ENCODE measurements around the gene PADI4.

PADI4 gene

DNA sequence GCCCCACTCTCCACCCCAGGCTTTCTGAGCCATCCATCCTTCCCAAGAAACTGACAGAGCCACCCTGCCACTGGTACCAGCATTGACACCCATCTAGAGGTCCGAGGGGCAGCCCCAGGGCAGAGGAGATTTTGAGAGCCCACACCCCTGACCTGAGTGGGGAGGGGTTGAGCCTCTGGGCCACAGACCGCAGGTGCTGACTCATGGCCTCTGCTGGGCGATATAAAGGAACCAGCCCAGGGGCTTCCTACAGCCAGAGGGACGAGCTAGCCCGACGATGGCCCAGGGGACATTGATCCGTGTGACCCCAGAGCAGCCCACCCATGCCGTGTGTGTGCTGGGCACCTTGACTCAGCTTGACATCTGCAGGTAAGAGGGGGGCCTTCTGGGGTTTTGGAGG lies at the start of gene PADI4:
TSS of gene PADI4 (plus strand) at position 252 of the 400 bp plus-strand sequence. CDS start at position 278, 26 bp downstream.
- DNase-seq (no peak), ATAC-seq (no peak)

DNA sequence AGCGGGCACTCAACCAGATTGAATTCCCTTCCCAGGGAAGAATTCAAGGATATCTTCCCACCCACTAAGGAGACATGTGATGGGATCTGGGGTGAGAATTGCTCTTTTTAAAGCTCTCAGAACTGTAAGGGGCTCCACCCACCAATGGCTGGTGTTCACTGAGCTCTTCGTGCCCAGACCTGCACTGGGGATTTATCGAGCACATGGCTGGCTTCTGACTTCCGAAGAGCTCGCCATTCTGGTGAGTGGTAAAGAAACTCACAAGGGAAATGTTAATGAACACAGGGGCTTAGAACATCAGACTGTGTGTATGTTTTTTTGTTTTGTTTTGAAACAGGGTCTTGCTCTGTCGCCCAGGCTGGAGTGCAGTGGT lies 49.3 kb upstream of the PADI4 start:
- ATAC-seq, result no peak
- DNase-seq, result no peak

GRCh38 chr1:17259233-17259873 lies 48.6 kb upstream of the PADI4 start:
- ATAC-seq (no peak), DNase-seq (no peak)

DNA sequence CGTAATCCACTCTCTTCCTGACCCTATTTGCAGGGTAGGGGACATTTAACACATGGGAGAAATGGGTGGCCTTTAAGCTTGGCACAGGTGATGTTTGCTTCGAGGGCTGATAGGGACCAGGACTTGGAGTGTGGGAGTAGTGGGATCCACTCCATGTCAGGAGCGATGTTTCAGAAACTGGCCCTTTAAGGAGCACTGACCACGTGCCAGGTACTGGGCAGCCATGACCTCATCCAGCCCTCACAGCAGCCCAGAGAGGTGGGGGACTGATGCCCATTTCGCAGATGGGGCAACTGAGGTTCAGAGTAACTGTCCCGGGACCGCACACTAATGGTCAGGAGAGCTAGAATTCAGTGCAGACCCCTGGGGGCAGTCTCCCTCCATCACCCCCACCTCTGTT lies 47.7 kb upstream of the PADI4 start:
- DNase-seq (no peak), ATAC-seq (no peak)

- ATAC-seq (no peak), DNase-seq (no peak)
These were observed 47.3 kb upstream of the PADI4 start for GRCh38 chr1:17260738-17261137.

DNA sequence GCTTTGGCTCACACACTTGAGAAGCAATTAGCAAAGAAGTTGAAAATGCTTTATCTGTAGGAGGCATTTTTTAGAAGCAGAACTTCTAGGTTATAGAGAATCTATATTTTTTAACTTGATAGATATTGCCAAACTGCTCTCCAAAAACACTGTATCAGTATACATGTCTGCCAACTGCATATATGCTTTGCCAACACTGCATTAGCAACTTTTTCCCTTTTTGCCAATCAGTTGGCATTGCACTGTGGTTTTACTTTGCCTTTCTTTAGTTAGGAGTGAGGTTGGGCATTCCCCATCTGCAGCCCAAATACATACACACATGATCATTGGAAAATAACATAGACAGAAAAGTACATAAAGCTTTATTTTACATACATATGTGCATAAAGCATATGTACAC lies 44.1 kb upstream of the PADI4 start:
- no peak for DNase-seq

GRCh38 chr1:17264470-17264869 lies 43.5 kb upstream of the PADI4 start:
- DNase-seq (no peak), ATAC-seq (no peak)

More for the DNA sequence above, 44.1 kb upstream of the PADI4 start:
- ATAC-seq, result no peak

DNA sequence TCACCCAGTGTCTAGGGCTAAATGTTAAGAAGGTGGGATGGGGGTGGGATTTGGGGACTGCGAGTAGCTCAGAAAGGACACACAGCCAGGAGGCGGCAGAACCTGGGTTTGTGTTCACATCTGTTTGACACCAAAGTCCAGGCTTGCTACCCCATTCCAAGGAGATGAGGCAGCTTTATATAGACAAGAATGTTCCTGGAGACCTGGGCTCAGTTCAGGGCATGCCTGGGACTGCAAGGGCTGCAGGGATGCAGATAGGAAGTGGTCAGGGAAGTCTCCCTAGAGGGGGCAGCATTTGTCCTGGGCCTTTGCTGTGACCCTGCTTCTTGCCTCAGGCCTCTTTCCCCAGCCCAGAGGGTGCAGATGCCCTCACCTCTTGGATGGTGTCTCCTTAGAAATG lies 42.8 kb upstream of the PADI4 start:
- DNase-seq, result no peak
- no peak for ATAC-seq

GRCh38 chr1:17265950-17266349 lies 42.0 kb upstream of the PADI4 start:
- ATAC-seq (no peak), DNase-seq (no peak)

DNA sequence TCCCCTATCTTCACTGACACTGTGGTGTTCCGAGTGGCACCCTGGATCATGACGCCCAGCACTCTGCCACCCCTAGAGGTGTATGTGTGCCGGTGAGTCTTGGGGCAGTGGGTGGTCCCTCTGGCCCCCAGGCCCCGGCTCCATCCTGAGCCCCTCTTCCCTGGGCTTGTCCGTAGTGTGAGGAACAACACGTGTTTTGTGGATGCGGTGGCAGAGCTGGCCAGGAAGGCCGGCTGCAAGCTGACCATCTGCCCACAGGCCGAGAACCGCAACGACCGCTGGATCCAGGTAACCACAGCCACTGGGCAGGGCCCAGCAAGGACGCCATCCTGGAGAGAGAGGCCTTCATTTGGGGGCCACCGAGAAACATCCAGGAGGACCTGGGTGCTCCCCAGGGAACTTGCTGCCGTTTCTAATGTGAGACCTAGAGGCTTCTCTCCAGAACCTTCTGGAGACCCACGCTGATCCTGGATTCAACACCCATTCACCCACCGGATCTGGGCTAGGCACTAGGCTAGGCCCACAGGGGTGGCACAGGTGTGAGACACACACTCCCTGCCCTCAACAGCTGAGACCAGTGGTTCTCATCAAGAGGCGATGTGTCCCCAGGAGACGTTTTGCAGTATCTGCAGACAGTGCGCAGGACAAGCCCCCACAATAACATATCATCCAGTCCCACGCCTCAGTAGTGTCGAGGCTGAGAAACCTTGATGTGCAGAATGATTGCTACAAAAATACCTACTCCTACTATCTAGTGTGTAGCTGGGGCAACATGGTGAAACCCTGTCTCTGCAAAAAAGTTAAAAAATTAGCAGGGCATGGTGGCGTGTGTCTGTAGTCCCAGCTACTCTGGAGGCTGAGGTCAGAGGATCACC lies 36.9 kb upstream of the PADI4 start:
- ATAC-seq, result no peak
- DNase-seq, result no peak

DNA sequence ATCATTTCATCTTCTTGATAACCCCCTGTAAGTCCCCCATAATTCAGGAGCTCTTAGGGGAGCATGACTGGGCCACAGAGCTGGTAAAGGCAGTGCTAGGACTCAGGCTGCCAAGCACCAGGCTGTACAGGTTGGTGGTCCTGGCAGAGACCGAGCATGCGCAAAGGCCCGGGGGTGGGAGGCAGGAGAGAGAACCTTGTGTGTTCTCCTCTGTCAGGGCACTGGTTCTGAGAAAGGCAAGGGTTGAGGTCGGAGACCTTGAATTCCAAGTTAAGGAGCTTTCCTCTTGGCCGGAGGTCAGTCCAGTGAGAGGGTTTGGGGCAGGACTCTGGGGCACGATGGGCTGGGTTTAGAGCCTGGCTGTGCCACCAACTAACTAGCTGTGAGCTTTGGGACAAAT lies 35.9 kb upstream of the PADI4 start:
- ATAC-seq (no peak), DNase-seq (no peak)

- ATAC-seq, result no peak
These were observed 35.4 kb upstream of the PADI4 start for GRCh38 chr1:17272646-17273045.

DNA sequence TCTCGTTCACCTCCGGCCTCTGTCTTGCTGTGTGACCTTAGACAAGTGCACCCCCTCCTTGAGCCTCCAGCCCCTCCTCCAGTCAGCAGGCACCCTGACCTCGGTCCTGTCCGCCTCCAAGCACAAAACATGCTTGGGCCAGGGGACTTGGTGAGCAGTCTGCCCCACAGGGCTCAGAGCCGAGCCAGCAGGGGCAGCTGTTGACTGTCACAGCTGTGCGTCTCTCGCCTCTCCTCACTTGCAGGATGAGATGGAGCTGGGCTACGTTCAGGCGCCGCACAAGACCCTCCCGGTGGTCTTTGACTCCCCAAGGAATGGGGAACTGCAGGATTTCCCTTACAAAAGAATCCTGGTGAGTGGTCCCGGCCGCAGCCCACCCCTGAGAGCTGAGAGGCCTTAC lies 34.9 kb upstream of the PADI4 start:
- DNase-seq, result no peak
- no peak for ATAC-seq

More at GRCh38 chr1:17272646-17273045, 35.4 kb upstream of the PADI4 start:
- no peak for DNase-seq

DNA sequence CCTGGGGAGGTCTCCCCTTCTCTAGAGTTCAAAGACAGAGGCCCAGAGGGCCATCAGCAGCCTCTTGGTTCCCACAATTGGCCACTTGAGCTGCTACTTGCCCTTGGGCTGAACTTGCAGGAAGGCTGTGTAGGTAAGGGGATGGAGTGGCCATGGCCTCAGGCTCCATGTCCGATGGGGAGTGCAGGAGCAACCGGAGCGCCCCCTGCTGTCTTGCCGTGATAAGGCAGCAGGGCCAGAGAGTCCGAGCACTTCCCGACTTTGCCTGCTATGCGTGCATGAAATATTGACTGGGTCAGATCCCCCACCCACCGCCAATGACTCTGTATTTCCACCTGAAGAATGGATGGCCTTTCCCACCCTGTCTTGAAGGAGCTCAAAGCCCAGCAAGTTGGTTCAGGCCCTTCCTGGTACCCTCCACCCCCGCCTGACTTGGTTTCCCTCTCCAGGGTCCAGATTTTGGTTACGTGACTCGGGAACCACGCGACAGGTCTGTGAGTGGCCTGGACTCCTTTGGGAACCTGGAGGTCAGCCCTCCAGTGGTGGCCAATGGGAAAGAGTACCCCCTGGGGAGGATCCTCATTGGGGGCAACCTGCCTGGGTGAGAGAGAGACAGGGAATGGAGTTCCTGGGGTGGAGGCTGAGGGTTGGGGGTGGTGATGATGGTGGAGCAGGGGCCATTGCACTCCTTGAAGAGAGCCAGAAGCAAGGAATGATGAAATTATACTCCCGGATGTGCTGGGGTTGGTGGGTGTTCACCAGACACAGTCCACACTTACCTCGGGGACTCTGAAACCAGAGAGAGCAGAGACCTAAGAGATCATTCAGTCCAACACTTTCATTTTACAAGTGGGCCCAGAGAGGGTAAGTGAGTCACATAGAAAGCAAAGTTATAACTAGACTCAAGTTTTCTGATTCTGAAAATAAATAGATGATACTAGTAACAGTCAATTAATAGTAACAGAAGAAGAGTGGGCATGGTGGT lies 33.5 kb upstream of the PADI4 start:
- DNase-seq, result peak; percentile 71
- peak; percentile 45 for ATAC-seq

GRCh38 chr1:17276568-17276967 lies 31.4 kb upstream of the PADI4 start:
- DNase-seq (no peak), ATAC-seq (no peak)

DNA sequence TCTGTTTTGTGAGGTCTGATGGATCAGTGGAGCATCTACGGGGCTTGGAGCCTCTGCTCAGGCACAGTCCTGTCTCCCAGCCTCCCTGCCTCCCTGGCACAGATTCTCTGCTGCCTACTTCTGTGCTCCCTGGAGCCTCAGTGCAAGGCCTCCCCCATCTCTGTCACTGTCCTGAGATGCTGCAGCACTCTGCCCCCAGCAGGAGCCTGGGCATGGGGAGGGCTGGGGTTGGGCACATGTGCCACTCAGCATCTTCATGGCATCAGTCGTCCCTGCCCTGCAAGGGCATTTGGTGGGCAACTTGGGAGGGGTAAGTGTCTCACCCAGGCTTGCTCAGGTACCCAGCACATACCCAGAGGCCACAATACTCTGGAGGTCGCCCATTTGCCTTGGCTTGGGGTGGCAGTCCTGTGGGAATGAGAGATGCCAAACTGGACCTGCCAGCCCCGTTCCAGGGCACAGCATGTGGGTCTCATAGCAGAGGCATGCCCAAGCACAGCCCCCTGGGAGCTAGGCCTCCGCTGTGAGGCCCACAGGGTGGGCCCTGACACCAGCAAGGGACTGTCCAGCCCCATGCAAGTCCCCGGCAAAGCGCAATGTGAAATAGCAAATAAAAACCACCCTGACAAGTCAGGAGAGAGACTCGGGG lies 30.4 kb upstream of the PADI4 start:
- DNase-seq (no peak), ATAC-seq (no peak)

- DNase-seq (no peak), ATAC-seq (no peak)
These were observed 28.8 kb upstream of the PADI4 start for GRCh38 chr1:17278996-17279830.

GRCh38 chr1:17280436-17280835 lies 27.6 kb upstream of the PADI4 start:
- DNase-seq (no peak), ATAC-seq (no peak)

- ATAC-seq (no peak), DNase-seq (no peak)
These were observed 27.1 kb upstream of the PADI4 start for GRCh38 chr1:17280894-17281293.

- ATAC-seq, result no peak
- no peak for DNase-seq
These were observed 26.2 kb upstream of the PADI4 start for GRCh38 chr1:17281775-17282181.

- no peak for DNase-seq
- no peak for ATAC-seq
These were observed 25.2 kb upstream of the PADI4 start for GRCh38 chr1:17282836-17283235.

Data from stimulated activated naive CD8-positive, alpha-beta T cell treated with anti-CD3 and anti-CD28 coated beads, Interleukin-15, Interleukin-2, amounts not matched to agents 100 U/mL and 50 U/mL, for 24 hours (primary cell).